GM08714 (cell line): ENCODE measurements around the gene SNX13.

Experiments
- H3K4me3 ChIP-seq: fragments of 200-500 bp; sonication (Bioruptor generic); 2 replicates; pipeline ENCODE4 v1.5.1; 2014; ENCODE audit warnings: mild to moderate bottlenecking, low read length, inconsistent platforms
- ZNF274 ChIP-seq: IDR thresholded peaks from 2 replicates; pipeline ENCODE4 v1.6.1; 2012; ENCODE audit warnings: mild to moderate bottlenecking, low read depth, low read length

SNX13 gene

DNA sequence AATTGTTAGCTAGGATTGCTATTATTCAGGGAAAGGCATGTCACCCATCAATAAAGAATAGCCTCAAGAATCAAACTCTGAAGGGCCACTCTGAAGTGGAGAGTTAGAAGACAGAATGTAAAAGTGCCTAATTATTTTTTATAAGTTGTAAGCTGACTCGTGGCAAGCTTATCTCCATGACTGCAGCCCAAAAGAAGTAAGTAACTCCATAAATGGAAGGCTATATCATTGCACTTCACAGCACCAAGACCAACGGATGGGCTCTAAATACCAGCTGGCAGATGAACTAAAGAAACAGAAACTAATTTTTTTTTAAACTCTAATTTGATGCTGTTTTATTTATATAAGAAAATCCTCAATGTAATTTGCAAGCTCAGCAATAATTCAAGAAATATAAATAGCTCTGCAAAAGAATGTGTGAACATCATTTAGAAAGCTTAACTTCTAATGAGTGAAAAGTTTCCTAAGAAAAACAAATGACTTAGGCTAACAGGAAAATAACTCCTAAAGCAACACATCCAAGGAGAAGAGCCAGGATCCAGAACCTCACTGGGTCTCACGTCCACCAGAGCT, 165.5 kb downstream of the SNX13 start:
- no peak for TF ChIP-seq ZNF274
- H3K4me3 ChIP-seq, result no peak overlapping the region

DNA sequence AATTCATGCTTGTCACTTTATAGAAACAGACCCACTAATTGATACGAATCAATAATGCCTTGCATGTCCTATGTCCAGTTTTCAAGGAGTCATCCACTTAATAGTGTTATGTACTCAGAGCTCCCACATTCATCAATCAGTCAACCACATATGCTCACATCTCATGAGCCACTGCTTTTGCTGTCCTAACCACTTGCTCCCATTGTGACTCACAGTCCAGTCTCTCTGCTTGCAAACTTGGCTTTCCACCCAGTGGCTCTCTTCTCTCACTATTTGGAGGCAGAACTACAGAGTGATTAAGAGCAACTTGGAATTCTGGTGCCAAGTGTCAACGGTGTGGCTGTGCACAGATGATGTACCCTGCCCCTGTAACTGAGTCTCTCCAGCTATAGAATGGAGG, 166.0 kb downstream of the SNX13 start:
- no peak overlapping the region for H3K4me3 ChIP-seq
- no peak for TF ChIP-seq ZNF274

DNA sequence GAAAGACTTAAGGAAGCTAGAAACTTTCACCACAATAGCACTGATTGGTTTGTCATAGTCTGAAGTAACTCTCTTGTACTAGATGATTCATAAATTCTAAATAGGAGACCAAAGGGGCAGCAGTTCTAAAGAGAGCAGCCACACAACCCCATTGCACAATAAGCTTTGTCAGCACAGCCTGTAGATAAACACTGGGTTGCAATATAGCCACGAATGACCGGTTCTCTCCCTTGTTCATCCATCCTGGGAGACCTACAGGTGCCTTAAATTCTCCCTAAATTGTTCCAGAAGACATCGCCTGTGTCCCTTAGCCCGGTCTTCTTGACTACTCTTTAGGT, 167.0 kb downstream of the SNX13 start:
- TF ChIP-seq ZNF274, result no peak

DNA sequence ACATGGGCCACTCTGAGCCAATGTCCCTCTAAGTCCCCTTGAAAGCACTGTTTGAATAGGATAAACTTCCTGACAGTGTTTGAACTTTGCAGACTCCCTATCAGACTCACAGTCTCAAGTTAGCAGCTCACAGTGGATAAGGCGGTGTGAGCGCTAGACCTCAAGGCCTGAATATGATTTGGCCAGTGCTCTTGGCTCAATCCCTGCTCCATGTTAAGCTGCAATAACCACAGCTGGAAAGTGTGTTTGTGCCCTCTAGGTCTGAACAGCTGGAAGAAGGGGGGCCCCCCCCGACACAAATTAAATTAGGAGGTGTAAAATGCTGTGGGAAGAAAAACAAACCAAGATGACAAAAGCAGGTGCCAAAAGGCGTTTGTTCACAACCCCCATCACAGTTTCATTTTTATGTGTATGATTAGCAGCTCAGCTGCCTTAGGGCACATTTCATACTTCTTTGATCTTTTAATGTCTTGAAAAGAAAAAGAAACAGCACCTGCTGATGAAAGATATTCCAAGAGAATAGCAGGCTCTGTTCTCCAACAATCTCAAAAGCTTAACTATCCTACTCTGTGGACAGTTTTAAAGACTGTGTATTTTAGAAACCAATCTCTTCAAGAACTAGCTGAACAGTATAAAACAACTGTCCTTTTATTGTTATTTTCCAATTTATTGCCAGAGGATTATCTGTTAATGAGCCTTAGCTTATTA, 167.6 kb downstream of the SNX13 start:
- TF ChIP-seq ZNF274, result no peak
- no peak overlapping the region for H3K4me3 ChIP-seq

More for the DNA sequence above, 167.0 kb downstream of the SNX13 start:
- no peak overlapping the region for H3K4me3 ChIP-seq

DNA sequence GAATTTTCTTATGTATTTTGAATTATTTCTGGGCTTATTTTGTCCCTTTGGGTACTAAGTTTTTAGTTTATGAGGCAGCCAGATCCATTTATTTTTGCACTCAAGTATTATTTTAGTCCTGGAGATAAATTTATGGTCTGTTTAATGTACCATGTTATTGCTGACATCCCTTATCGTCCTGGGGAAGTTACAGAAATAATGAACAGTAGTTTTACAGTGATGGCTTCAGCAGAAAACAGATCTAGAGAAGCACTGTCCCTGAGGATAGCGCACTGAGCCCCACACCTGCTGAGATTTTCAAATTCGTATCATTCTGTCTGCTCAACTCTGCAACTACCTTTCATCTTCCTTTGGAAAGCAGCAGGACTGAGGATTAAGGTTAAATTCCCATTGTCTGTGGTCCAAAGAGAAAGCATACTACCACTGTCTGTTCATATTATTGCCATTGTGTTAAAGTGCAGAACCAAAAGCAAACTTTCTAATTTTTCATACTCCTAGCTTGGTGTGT, 168.3 kb downstream of the SNX13 start:
- no peak overlapping the region for H3K4me3 ChIP-seq
- no peak for TF ChIP-seq ZNF274

DNA sequence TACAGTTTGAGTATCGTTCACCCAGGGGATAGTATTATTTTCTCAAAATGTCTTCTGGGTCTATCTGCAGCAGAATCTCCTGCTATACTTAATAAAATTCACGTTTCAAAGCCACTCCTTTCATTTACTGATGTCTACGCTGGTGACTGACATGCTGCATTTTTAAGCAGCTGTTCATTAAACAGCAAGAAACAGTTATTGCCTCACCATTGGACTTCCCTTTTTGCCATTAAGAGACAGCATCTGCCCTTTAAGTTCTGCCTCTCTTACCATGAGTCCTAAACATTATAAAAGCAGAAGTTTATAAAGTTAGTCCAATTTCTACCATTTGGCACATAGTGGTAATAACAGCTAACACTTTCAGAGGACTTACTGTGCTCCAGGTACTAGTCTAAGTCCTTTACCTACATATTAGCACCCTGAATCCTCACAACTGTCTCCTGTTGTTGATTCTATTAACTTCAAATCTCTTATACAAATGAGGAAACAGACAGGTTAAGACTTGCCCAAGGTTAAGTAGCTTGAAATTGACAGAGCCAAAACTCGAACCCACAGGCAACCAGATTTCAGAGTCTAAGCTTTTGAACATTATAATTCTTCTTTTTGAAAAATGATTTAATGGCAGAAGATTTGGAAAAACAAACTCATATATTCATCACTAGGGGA, 169.5 kb downstream of the SNX13 start:
- H3K4me3 ChIP-seq, result no peak overlapping the region
- no peak for TF ChIP-seq ZNF274

DNA sequence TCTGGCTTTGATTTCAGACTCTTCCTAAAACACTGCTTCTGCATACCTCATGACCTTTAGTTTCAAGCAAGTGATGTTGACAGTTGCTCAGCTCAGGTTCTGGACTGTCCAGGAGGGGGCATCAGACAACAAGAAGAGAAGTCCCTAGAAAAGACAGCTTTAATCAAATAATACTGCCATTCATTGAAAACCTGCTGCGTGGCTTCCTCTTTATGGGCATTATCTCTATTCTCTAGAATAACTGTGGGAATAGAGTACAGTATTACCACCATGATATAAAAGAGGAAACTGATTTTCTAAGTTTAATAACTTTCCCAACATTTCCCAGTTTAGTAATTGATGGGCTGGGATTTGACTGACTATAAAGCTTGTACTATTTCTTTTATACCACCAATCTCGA, 170.4 kb downstream of the SNX13 start:
- no peak for TF ChIP-seq ZNF274

DNA sequence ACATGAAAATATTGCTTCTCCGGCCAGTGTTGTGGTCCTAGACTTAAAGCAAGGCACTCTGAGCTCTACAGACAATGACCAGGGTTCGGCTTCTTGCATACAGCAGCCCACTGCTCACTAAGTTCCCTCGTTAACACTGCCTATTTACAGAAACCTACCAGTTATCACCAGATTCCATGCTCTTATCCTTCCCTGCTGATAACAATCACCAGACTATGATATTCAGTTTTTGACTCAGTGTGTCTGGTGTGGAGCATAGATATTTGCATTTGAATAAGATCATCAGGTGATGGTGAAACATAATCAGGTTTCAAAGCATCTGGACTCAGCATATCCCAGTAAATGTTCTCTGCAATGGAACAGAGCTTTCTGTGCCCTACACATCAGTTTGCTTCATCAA, 182.3 kb downstream of the SNX13 start:
- H3K4me3 ChIP-seq, result no peak overlapping the region
- no peak for TF ChIP-seq ZNF274

More for the DNA sequence above, 170.4 kb downstream of the SNX13 start:
- no peak overlapping the region for H3K4me3 ChIP-seq

DNA sequence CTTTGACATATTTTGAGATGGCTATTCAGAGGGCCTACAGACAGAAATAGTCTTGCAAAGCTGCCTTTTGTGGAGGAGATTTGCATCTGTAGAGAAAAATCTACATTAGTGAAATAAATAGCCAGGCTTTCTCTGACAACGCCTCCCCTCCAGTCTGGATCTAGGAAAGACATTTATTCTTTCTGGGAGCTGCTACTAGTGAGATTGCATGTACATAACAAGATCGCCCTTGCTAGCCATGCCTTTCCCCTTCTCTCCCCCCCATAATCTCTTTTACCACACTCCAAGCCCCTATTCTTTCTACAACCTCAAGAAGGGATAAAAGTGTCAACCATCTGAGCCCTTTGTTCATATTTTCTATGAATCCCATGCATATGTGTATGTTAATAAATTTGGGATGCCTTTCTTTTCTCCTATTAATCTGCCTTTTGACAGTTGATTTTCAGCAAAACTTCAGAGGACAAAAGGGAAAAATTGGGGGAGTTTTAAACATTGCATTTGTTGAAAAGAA, 194.2 kb downstream of the SNX13 start:
- no peak overlapping the region for H3K4me3 ChIP-seq
- no peak for TF ChIP-seq ZNF274

DNA sequence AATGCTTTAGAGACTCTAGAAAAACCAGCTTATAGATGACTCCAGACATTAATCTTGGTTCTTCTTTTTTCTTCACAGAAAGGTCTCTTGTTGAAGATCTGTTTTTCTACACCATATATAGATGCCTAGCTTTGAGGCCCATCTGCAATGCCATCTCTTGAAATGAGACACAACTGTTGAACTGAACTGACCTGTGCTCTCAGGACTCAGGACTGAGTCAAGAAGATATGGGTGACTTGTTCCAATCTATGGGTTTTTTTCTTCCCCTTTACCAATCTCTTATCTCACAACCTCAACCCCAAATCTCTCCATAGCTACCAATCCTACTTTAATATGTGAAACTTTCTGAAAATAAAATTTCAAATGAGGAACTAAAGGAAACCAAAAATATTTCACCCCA, 194.7 kb downstream of the SNX13 start:
- H3K4me3 ChIP-seq, result no peak overlapping the region
- no peak for TF ChIP-seq ZNF274

DNA sequence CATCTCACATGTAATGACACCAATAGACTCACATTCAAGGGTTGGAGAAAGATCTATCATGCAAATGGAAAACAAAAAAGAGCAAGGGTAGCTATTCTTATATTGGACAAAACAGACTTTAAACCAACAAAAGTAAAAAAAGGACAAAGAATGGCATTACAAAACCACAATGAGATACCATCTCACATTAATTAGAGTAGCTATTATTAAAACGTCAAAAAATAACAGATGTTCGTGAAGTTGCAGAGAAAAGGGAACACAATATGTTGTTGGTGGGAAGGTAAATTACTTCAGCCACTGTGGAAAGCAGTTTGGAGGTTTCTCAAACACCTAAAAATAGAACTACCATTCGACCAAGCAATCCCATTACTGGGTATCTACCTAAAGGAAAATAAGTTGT, 197.0 kb downstream of the SNX13 start:
- no peak for TF ChIP-seq ZNF274
- no peak overlapping the region for H3K4me3 ChIP-seq

DNA sequence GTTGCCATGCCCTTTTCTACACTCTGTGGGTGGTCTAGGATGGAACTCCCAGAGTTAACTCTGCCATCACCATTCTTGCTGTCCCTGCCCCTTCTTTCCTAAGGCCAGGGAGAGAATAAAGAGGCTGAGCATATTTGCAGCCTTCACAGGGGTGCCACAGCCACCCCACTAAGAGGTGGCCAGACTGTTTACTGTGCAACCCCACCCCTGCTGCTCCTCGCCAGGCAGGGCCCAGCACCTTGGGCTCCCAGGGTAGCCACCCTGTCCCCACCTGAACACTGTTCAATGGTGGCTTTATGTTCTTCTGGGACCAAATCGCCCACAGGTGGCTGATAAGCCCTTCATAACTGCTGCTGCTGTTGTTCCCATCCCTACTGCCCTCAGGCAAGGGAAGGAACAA, 198.9 kb downstream of the SNX13 start:
- TF ChIP-seq ZNF274, result no peak
- H3K4me3 ChIP-seq, result no peak overlapping the region
